ENCODE data around the gene OR51Q1. TPM values are rescaled to one million over a fixed set of nuclear protein-coding genes. Genes with fewer than 3 reads are reported as not detected.

Gene OR51Q1
- total and polyA plus RNA-seq, 2 experiments from 2014 or later = not detected

DNA sequence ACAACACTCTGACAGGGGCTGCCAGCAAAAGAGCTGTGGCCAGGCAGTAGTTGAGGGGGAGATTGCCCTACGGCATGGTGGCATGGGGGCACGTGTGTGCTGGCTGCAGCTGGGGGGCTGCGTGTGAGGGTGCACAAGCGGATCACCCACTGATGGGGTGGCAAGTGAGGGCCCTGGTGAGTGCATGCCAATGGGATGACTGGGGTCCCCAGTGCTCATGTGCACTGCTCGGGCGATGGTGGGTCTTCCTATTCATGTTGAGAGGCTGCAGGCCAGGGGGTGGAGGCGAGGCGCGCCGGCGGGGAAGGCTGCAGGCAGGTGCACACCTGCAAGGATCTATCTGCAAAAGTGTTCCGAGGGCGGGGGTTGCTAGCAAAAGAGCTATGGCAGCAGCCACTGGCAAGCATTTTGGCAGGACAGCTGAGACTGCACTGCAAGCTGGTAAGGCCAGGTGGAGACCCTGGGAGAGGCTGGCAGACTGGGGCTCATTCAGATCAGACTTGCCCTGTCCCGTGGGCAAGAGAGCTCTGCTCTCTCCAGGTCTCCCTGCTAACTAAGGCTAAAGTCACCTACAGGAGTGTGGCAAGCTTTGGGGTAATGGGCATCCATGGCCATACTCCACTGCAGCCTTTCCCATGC is 39.2 kb downstream of the OR51Q1 start (continued):
- TF ChIP-seq, protein P1, sequence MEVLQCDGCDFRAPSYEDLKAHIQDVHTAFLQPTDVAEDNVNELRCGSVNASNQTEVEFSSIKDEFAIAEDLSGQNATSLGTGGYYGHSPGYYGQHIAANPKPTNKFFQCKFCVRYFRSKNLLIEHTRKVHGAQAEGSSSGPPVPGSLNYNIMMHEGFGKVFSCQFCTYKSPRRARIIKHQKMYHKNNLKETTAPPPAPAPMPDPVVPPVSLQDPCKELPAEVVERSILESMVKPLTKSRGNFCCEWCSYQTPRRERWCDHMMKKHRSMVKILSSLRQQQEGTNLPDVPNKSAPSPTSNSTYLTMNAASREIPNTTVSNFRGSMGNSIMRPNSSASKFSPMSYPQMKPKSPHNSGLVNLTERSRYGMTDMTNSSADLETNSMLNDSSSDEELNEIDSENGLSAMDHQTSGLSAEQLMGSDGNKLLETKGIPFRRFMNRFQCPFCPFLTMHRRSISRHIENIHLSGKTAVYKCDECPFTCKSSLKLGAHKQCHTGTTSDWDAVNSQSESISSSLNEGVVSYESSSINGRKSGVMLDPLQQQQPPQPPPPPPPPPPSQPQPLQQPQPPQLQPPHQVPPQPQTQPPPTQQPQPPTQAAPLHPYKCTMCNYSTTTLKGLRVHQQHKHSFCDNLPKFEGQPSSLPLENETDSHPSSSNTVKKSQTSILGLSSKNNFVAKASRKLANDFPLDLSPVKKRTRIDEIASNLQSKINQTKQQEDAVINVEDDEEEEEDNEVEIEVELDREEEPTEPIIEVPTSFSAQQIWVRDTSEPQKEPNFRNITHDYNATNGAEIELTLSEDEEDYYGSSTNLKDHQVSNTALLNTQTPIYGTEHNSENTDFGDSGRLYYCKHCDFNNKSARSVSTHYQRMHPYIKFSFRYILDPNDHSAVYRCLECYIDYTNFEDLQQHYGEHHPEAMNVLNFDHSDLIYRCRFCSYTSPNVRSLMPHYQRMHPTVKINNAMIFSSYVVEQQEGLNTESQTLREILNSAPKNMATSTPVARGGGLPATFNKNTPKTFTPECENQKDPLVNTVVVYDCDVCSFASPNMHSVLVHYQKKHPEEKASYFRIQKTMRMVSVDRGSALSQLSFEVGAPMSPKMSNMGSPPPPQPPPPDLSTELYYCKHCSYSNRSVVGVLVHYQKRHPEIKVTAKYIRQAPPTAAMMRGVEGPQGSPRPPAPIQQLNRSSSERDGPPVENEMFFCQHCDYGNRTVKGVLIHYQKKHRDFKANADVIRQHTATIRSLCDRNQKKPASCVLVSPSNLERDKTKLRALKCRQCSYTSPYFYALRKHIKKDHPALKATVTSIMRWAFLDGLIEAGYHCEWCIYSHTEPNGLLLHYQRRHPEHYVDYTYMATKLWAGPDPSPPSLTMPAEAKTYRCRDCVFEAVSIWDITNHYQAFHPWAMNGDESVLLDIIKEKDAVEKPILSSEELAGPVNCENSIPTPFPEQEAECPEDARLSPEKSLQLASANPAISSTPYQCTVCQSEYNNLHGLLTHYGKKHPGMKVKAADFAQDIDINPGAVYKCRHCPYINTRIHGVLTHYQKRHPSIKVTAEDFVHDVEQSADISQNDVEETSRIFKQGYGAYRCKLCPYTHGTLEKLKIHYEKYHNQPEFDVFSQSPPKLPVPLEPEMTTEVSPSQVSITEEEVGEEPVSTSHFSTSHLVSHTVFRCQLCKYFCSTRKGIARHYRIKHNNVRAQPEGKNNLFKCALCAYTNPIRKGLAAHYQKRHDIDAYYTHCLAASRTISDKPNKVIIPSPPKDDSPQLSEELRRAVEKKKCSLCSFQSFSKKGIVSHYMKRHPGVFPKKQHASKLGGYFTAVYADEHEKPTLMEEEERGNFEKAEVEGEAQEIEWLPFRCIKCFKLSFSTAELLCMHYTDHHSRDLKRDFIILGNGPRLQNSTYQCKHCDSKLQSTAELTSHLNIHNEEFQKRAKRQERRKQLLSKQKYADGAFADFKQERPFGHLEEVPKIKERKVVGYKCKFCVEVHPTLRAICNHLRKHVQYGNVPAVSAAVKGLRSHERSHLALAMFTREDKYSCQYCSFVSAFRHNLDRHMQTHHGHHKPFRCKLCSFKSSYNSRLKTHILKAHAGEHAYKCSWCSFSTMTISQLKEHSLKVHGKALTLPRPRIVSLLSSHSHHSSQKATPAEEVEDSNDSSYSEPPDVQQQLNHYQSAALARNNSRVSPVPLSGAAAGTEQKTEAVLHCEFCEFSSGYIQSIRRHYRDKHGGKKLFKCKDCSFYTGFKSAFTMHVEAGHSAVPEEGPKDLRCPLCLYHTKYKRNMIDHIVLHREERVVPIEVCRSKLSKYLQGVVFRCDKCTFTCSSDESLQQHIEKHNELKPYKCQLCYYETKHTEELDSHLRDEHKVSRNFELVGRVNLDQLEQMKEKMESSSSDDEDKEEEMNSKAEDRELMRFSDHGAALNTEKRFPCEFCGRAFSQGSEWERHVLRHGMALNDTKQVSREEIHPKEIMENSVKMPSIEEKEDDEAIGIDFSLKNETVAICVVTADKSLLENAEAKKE (CRISPR knock-in tag; IDR thresholded peaks at IDR 0.05) = no peak
- TF ChIP-seq STAT1 (IDR thresholded peaks at IDR 0.05; ENCODE audit: unreplicated experiment) (no peak), NANOG (IDR thresholded peaks at IDR 0.05; ENCODE audit: borderline replicate concordance) (no peak), CREB1 (CRISPR knock-in tag; IDR thresholded peaks at IDR 0.05; ENCODE audit: low read depth) (no peak)

DNA sequence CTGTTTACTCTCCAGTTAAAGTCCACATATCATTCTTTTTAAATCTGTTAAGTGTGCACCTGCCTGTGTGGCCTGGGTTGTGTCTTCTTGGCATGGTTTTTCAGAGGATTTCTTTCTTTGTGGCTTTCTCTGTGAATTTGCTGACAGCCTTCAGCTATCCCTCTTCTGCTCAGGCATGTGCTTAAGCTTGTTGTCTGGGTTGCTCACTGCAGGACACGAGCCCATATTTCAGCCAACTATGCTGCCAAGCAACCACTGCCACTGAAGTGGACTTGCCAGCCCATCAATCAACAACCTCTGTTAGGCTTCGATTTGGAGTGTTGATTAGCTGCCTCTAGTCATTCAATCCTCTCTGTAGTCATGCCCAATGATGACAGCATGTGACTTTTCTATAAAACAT is 45.6 kb downstream of the OR51Q1 start:
- Histone ChIP-seq H3F3A (replicated peaks; ENCODE audit: low read depth) (no peaks in the 10 kb centered on the region), H3K27ac (ENCODE audit: low read depth) (no peak overlapping the region), H3K27me3 (ENCODE audit: insufficient read depth) (no peaks in the 10 kb centered on the region), H3K4me2 (no peak overlapping the region), H2AFZ (no peak overlapping the region), H3K79me2 (replicated peaks; ENCODE audit: insufficient read depth) (no peaks in the 10 kb centered on the region), H3K36me3 (ENCODE audit: insufficient read depth) (no peaks in the 10 kb centered on the region), H3K4me3 (no peak overlapping the region), H3K4me1 (ENCODE audit: insufficient read depth) (no peaks in the 10 kb centered on the region), H3K9me2 (ENCODE audit: insufficient read depth) (0 out of 2 replicates have a peak, but pooled peaks cover 9% of the 10 kb centered on the region), H4K20me1 (replicated peaks; ENCODE audit: insufficient read depth) (no peaks in the 10 kb centered on the region)
- DNase-seq (ENCODE audit: low spot score) (no peak), ATAC-seq (no peak)
- no peaks in the 10 kb centered on the region for H3K4me1 Mint-ChIP-seq
- H3K4me3 Mint-ChIP-seq = no peak overlapping the region
- no peak overlapping the region for H3K27ac Mint-ChIP-seq
- H3K36me3 Mint-ChIP-seq (ENCODE audit: low read depth) = no peaks in the 10 kb centered on the region
- H3K27me3 Mint-ChIP-seq (ENCODE audit: insufficient read depth, low read depth, poor library complexity) = no peaks in the 10 kb centered on the region
- no peaks in the 10 kb centered on the region for H3K9me3 Mint-ChIP-seq
- TF ChIP-seq, protein P1 (CRISPR knock-in tag; IDR thresholded peaks at IDR 0.05) = no peak
- TF ChIP-seq ZNF114 (CRISPR knock-in tag; IDR thresholded peaks at IDR 0.05) (no peak), EZH2 (IDR thresholded peaks at IDR 0.05; ENCODE audit: low read depth, unreplicated experiment) (no peak), CREB1 (CRISPR knock-in tag; IDR thresholded peaks at IDR 0.05; ENCODE audit: low read depth) (no peak)
